SU-DHL-6 (cell line): Measurements from ENCODE around the gene CDC42BPG.

ENCODE experiments used
- EZH2phosphoT487 ChIP-seq: fragments of 200-600 bp; sonication (generic), shearing (Covaris generic); conservative IDR thresholded peaks from 2 replicates; pipeline ENCODE4 v1.6.1; 2018; ENCODE audit warnings: mild to moderate bottlenecking, antibody characterized with exemption, low read length, moderate library complexity, mixed read lengths
- TF ChIP-seq, protein P1 (sequence below): fragments of 200-600 bp; sonication (generic); IDR thresholded peaks from one replicate; pipeline ENCODE4 v1.5.1; 2017; ENCODE audit warnings: antibody characterized with exemption, mild to moderate bottlenecking, low read length, moderate library complexity; ENCODE audit not compliant: insufficient read depth, poor library complexity, severe bottlenecking

DNA sequence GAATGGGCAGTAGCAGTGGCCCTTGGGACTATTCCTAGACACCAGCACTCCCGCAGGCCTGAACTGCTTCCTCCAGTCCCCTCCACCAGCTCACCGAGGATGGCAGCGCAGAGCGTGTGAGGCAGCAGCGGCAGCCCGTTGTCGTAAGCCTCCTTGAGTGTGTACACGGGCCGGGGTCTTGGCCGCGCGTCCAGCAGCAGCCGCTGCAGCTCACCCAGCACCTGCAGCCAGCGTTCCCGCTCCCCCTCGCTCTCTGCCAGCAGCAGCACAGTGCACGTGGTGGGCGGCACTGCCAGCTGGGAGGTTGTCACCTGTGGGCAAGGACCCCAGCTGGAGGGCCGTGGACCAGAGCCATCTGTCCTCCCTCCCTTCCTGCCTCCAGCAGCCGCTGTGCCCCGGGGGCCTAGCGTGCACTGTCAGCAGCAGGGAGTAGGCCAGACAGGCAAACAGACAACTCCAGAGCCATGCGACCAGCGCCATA lies 13.0 kb downstream of the CDC42BPG start:
- TF ChIP-seq, protein P1, sequence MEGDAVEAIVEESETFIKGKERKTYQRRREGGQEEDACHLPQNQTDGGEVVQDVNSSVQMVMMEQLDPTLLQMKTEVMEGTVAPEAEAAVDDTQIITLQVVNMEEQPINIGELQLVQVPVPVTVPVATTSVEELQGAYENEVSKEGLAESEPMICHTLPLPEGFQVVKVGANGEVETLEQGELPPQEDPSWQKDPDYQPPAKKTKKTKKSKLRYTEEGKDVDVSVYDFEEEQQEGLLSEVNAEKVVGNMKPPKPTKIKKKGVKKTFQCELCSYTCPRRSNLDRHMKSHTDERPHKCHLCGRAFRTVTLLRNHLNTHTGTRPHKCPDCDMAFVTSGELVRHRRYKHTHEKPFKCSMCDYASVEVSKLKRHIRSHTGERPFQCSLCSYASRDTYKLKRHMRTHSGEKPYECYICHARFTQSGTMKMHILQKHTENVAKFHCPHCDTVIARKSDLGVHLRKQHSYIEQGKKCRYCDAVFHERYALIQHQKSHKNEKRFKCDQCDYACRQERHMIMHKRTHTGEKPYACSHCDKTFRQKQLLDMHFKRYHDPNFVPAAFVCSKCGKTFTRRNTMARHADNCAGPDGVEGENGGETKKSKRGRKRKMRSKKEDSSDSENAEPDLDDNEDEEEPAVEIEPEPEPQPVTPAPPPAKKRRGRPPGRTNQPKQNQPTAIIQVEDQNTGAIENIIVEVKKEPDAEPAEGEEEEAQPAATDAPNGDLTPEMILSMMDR: no peak
- no peak for TF ChIP-seq EZH2phosphoT487
